SU-DHL-6 (cell line): ENCODE measurements around the gene LACRT.

ENCODE experiments used
- H2AFZ ChIP-seq: fragments of 200-600 bp; sonication (generic); 2 replicates; pipeline ENCODE4 v1.6.1; 2014; ENCODE audit warnings: low read depth, mild to moderate bottlenecking, moderate library complexity, mixed read lengths, antibody characterized with exemption, low read length; ENCODE audit not compliant: severe bottlenecking
- H3F3A ChIP-seq: fragments of 200-600 bp; shearing (Covaris generic); 2 replicates; pipeline ENCODE4 v1.6.0; 2016; ENCODE audit warnings: antibody characterized with exemption, mild to moderate bottlenecking; ENCODE audit not compliant: insufficient read depth
- H3K27ac ChIP-seq: fragments of 200-600 bp; sonication (generic); 2 replicates; pipeline ENCODE4 v1.5.1; 2016; ENCODE audit warnings: low read depth, mild to moderate bottlenecking, low read length, moderate library complexity, mixed read lengths
- H3K27me3 ChIP-seq: fragments of 200-600 bp; sonication (generic), shearing (Covaris generic); 2 replicates; pipeline ENCODE4 v1.6.0; 2014; ENCODE audit warnings: mild to moderate bottlenecking, low read length
- H3K36me3 ChIP-seq: fragments of 200-600 bp; sonication (generic); 2 replicates; pipeline ENCODE4 v1.6.1; 2014; ENCODE audit warnings: mild to moderate bottlenecking, low read length, mixed read lengths
- H3K4me2 ChIP-seq: fragments of 300-600, 200-600 bp; shearing (Covaris generic), sonication (generic); 2 replicates; pipeline ENCODE4 v1.6.0; 2014; ENCODE audit warnings: low read length, low read depth, mild to moderate bottlenecking; ENCODE audit not compliant: poor library complexity, severe bottlenecking
- H3K4me3 ChIP-seq: fragments of 200-600 bp; sonication (generic); 2 replicates; pipeline ENCODE4 v1.5.1; 2014; ENCODE audit warnings: antibody characterized with exemption, low read length, mild to moderate bottlenecking, mixed read lengths; ENCODE audit not compliant: insufficient read depth, poor library complexity, severe bottlenecking
- H3K79me2 ChIP-seq: fragments of 200-600 bp; sonication (generic); 2 replicates; pipeline ENCODE4 v1.6.1; 2014; ENCODE audit warnings: mild to moderate bottlenecking, low read length, moderate library complexity; ENCODE audit not compliant: insufficient read depth
- H3K9ac ChIP-seq: fragments of 200-600 bp; sonication (generic); 2 replicates; pipeline ENCODE4 v1.7.0; 2014; ENCODE audit warnings: mild to moderate bottlenecking, low read length
- H3K9me2 ChIP-seq: fragments of 200-600 bp; sonication (generic); replicated peaks from 2 replicates; pipeline ENCODE4 v1.6.1; 2014; ENCODE audit warnings: low read length; ENCODE audit not compliant: insufficient read depth
- H3K9me3 ChIP-seq: fragments of 200-600 bp; sonication (generic); 2 replicates; pipeline ENCODE4 v1.6.1; 2014; ENCODE audit warnings: low read length, mixed read lengths; ENCODE audit not compliant: insufficient read depth
- H4K20me1 ChIP-seq: fragments of 200-600 bp; sonication (generic); 2 replicates; pipeline ENCODE4 v1.6.1; 2014; ENCODE audit warnings: low read depth, mild to moderate bottlenecking, antibody characterized with exemption, low read length, moderate library complexity, mixed read lengths
- CTCF ChIP-seq: fragments of 200-600 bp; sonication (generic); IDR thresholded peaks from one replicate; pipeline ENCODE4 v1.5.1; 2017; ENCODE audit warnings: antibody characterized with exemption, mild to moderate bottlenecking, low read length, moderate library complexity; ENCODE audit not compliant: insufficient read depth, poor library complexity, severe bottlenecking
- EZH2phosphoT487 ChIP-seq: fragments of 200-600 bp; sonication (generic), shearing (Covaris generic); conservative IDR thresholded peaks from 2 replicates; pipeline ENCODE4 v1.6.1; 2018; ENCODE audit warnings: mild to moderate bottlenecking, antibody characterized with exemption, low read length, moderate library complexity, mixed read lengths

Gene LACRT

GRCh38 chr12:54605138-54605970, 29.3 kb downstream of the LACRT start:
- no peaks in the 10 kb centered on the region for H4K20me1 ChIP-seq
- no peak overlapping the region for H3K4me3 ChIP-seq
- H3F3A ChIP-seq: no peaks in the 10 kb centered on the region
- TF ChIP-seq EZH2phosphoT487 (no peak), CTCF (no peak)
- H3K4me2 ChIP-seq: no peak overlapping the region
- no peak overlapping the region for H3K27ac ChIP-seq
- no peaks in the 10 kb centered on the region for H3K9me2 ChIP-seq
- no peaks in the 10 kb centered on the region for H3K79me2 ChIP-seq
- no peak overlapping the region for H3K9ac ChIP-seq
- no peak overlapping the region for H2AFZ ChIP-seq
- H3K36me3 ChIP-seq: no peaks in the 10 kb centered on the region
- no peaks in the 10 kb centered on the region for H3K27me3 ChIP-seq
- H3K9me3 ChIP-seq: no peaks in the 10 kb centered on the region

- H3K27me3 ChIP-seq: no peaks in the 10 kb centered on the region
- H4K20me1 ChIP-seq: no peaks in the 10 kb centered on the region
- no peaks in the 10 kb centered on the region for H3K79me2 ChIP-seq
- no peak overlapping the region for H3K4me2 ChIP-seq
- no peaks in the 10 kb centered on the region for H3K9me3 ChIP-seq
- no peak overlapping the region for H3K4me3 ChIP-seq
- no peak overlapping the region for H3K27ac ChIP-seq
- no peaks in the 10 kb centered on the region for H3K36me3 ChIP-seq
- H2AFZ ChIP-seq: no peak overlapping the region
- TF ChIP-seq CTCF (no peak), EZH2phosphoT487 (no peak)
- H3F3A ChIP-seq: no peaks in the 10 kb centered on the region
- H3K9me2 ChIP-seq: no peaks in the 10 kb centered on the region
- H3K9ac ChIP-seq: no peak overlapping the region
These were observed 30.3 kb downstream of the LACRT start for GRCh38 chr12:54604436-54604835.

GRCh38 chr12:54603872-54604271, 30.8 kb downstream of the LACRT start:
- Histone ChIP-seq H3K27ac (no peak overlapping the region), H3K9ac (no peak overlapping the region), H3K9me2 (no peaks in the 10 kb centered on the region), H3F3A (no peaks in the 10 kb centered on the region), H2AFZ (peak overlapping the region; percentile 39), H3K4me2 (no peak overlapping the region), H3K27me3 (no peaks in the 10 kb centered on the region), H3K79me2 (no peaks in the 10 kb centered on the region), H3K4me3 (no peak overlapping the region), H4K20me1 (no peaks in the 10 kb centered on the region), H3K36me3 (no peaks in the 10 kb centered on the region), H3K9me3 (no peaks in the 10 kb centered on the region)
- TF ChIP-seq CTCF (no peak), EZH2phosphoT487 (no peak)
